Ishikawa (cell line): ENCODE results near the gene PHOX2B.

Experiments used
- CEBPB ChIP-seq: IDR thresholded peaks from 2 replicates; pipeline ENCODE4 v1.6.1; 2012
- CREB1 ChIP-seq: IDR thresholded peaks from 2 replicates; pipeline ENCODE4 v1.6.1; 2012; ENCODE audit warnings: low read depth
- EP300 ChIP-seq: IDR thresholded peaks from 2 replicates; pipeline ENCODE4 v1.6.1; 2012; ENCODE audit warnings: borderline replicate concordance
- MAX ChIP-seq: IDR thresholded peaks from 2 replicates; pipeline ENCODE4 v1.6.1; 2012
- RAD21 ChIP-seq: IDR thresholded peaks from 2 replicates; pipeline ENCODE4 v1.6.1; 2012; ENCODE audit warnings: low read depth
- REST ChIP-seq: IDR thresholded peaks from 2 replicates; pipeline ENCODE4 v1.6.1; 2012; ENCODE audit warnings: low read depth, mild to moderate bottlenecking
- TAF1 ChIP-seq: IDR thresholded peaks from 2 replicates; pipeline ENCODE4 v1.6.1; 2012; ENCODE audit warnings: low read depth, mild to moderate bottlenecking
- USF1 ChIP-seq: IDR thresholded peaks from 2 replicates; pipeline ENCODE4 v1.6.1; 2012
- ZBTB7A ChIP-seq: IDR thresholded peaks from 2 replicates; pipeline ENCODE4 v1.6.1; 2012; ENCODE audit warnings: low read depth

- TF ChIP-seq MAX (no peak), RAD21 (no peak), ZBTB7A (no peak), CREB1 (no peak), TAF1 (no peak), REST (no peak), EP300 (no peak), CEBPB (no peak), USF1 (no peak)
Observed at GRCh38 chr4:41749631-41750039, 1.1 kb upstream of the PHOX2B start.
